ENCODE data around the gene MYMK.

- TF ChIP-seq POLR2A (IDR thresholded peaks at IDR 0.05; ENCODE audit: low read depth, low read length), result no peak
- no peak for TF ChIP-seq CTCF (conservative IDR thresholded peaks at IDR 0.05; ENCODE audit: low read depth, low read length)
- TF ChIP-seq SMC3 (IDR thresholded peaks at IDR 0.05; ENCODE audit: low read depth, low read length), result no peak
- no peak for TF ChIP-seq CHD1 (IDR thresholded peaks at IDR 0.05; ENCODE audit: low read depth, low read length)
- TF ChIP-seq FOS (IDR thresholded peaks at IDR 0.05; ENCODE audit: low read depth, low read length), result no peak
- no peak for TF ChIP-seq RCOR1 (IDR thresholded peaks at IDR 0.05; ENCODE audit: insufficient replicate concordance, low read length)
- TF ChIP-seq, protein P1, sequence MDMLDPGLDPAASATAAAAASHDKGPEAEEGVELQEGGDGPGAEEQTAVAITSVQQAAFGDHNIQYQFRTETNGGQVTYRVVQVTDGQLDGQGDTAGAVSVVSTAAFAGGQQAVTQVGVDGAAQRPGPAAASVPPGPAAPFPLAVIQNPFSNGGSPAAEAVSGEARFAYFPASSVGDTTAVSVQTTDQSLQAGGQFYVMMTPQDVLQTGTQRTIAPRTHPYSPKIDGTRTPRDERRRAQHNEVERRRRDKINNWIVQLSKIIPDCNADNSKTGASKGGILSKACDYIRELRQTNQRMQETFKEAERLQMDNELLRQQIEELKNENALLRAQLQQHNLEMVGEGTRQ (IDR thresholded peaks at IDR 0.05; ENCODE audit: low read depth, low read length), result no peak
- no peak for TF ChIP-seq MXI1 (IDR thresholded peaks at IDR 0.05; ENCODE audit: borderline replicate concordance, low read depth, low read length)
- TF ChIP-seq BHLHE40 (IDR thresholded peaks at IDR 0.05; ENCODE audit: low read depth, low read length), result no peak
- TF ChIP-seq RAD21 (IDR thresholded peaks at IDR 0.05; ENCODE audit: low read length), result no peak
Measured at GRCh38 chr9:133472277-133472645, 52.5 kb downstream of the MYMK start.
